HG03342 (cell line): Measurements from ENCODE around the gene ESRRB.

Experiments used
- ATAC-seq: cut with Tn5 transposase; IDR thresholded peaks from one replicate; pipeline ENCODE4 v1.9.1; 2021; ENCODE audit warnings: mild to moderate bottlenecking, moderate library complexity; ENCODE audit not compliant: unreplicated experiment

ESRRB gene

DNA sequence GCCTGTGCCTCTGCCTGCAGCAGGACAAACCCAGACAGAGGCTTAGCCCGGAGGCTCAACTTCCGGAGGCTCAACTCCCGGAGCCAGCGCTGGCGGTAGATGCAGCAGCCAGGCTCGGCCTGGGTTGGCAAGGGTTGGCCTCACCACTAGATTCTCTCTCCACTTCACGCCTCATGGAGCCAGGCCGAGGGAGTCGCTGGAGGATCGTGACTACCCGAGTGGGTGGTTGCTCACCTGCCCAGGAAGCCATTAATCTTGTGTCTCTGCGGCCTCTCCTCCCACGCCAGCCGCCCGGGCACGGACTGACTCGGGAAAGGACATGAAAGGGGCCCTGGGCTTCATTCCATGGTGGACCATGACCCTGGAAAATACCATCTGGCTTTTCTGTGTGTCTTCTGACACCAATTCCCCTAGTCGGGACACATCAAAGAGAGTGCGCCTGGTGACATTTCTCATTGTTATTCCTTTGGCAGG is 20.8 kb downstream of the ESRRB start:
- ATAC-seq, result no peak

DNA sequence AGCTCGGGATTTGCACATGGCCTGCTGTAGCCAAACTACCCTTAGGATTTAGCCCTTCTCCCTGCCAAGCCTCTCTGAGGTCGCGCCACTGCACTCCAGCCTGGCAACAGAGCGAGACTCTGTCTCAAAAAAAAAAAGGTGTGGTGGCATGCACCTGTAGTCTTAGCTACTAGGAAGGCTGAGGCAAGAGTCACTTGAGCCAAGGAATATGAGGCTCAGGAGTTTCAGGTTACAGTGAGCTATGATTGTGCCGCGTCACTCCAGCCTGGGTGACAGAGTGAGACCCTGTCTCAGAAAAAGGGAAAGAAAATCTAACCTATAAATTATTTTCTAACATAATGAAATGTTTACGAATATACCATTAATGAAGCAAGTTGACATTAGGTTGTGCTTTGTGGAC is 29.7 kb downstream of the ESRRB start:
- ATAC-seq, result no peak

DNA sequence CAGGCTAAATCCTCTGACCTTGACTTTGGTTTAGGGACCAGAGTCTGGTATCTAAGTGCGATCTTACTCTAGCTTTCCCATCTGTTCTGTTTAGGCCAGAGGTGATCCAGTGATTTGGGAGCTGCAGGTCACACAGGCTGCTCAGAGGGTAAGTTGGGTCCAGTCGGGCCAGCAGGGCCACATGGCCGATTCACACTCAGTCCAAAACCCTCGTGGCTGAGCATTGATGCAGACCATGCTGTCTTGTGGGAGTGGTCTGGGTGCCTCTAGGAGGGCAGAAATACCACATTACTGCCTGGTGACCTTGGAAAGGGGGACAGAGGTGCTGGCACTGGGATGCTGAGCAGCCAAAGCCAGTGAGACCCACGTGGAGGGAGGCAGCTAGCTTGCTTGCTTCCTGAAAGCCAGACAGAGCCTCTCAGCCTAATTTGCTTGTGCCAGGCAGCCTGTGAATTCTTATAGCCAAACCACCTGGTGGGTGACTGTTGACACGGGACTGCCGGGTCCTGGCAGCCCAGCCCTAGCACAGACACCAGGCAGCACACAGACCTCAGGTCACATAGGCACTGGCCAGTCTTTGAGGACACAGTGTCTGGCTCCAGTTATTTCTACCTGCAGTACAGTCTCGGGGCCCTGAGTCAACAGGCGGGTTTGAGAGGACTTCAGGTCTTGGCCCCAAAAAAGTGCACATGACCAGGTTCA is 31.7 kb downstream of the ESRRB start:
- no peak for ATAC-seq

DNA sequence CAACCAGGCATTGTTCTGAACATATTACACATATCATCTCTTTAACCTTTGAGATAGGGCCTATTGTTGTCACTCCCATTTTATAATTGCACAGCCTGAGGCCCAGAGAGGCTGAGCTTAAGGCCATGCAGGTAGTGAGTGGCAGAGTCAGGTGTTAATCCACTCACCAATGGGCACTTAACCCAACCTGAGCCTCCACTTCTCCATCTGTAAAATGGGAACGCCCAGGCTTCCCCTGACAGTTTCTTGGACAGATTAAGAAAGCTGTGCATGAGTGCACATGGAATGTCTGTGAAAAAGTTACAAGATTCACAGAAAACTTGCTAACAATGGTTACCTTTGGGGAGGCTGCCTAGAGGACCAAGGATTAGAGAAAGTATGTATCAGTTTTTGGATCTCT is 32.9 kb downstream of the ESRRB start:
- no peak for ATAC-seq

DNA sequence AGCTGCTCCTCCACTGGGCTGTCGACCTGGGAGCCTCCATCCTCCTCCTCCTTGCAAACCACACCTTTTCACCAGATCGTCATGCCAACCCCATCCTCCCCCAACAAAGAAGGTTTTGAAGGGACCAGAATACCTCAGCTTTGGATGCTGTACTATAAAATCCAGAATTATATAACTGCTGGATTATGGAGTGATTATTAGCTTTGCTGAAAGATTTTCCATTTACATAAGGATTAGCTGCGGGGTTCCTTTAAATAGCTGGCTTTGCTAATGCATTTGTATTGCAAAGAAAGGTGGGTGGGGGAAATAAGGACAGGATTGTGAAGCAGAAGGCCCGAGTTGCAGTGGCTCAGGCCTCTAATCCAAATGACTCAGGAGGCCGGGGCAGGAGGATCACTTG is 36.6 kb downstream of the ESRRB start:
- no peak for ATAC-seq

DNA sequence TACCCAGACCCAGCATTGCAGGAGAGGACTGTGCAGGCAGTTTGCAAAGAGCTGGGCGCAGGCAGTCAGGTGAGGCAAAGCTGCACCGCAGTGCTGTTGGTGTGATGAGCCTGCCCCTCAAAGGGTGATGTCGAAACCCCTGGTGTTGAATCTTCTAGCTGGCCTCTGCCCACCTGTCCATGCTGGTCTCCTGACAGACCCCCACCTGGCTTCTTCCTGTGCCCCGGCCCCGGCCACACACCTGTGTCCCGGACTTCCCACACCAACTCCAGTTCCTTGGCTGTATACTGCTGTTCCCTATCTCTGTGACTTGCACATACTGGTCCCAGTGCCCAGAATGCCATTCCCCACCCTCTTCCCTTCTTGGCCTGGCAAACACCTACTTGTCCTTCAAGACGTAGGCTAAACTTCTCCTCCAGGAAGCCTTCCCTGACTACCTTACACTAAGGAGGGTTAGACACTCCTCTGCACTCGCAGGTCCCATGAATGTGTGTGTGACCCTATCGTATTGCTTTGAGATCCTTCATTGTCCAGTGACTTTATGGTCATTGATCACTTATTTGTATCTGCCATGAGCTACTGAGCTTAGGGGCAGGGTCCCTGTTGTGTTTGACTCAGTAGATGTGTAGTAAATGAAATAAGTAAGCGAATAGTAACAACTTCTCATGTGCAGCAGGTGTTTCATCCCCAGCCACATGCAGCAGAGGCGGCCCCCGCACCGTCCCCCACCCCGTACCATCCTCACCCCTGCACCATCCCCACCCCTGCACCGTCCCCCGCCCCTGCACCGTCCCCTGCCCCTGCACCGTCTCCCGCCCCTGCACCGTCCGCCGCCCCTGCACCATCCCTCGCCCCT is 37.4 kb downstream of the ESRRB start:
- no peak for ATAC-seq

DNA sequence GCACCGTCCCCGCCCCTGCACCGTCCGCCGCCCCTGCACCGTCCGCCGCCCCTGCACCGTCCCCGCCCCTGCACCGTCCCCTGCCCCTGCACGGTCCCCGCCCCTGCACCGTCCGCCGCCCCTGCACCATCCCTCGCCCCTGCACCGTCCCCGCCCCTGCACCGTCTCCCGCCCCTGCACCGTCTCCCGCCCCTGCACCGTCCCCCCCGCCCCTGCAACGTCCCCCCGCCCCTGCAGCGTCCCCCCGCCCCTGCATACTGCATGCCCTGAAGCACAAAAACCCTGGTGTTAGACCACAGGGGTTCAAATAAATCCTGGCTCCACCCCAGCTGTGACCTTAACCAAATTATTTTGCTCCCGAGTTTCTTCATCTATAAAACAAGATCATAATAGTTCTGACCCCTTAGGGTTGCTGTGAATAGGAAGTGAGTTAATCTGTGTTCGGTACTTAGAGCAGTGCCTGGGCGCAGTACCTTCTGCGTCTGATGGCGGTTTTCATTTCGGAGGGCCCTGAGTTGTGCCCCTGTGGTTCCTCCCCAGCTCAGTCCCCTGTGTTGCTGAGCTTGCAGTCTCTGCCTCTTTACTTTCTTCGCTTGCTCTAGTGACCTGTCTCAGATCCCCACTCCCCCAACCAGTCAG is 38.1 kb downstream of the ESRRB start:
- ATAC-seq, result no peak

DNA sequence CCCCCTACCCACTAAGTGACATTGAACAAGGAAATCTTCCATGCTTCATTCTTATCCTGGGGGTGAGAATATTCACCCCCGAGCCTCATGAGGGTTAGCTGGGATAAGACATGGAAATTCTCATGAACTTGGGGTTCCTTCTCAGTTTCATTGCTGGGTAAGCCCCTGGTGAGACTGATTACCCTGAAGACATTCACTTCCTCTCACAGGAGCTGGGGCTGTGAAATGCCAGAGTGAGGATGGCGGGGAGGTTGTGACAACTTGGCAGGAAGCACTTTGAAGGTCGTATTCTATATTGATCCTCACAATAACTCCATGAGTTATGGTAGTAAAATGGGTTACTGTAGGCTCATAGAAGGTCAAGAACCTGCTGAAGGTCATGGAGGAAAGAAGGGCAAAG is 43.5 kb downstream of the ESRRB start:
- no peak for ATAC-seq

DNA sequence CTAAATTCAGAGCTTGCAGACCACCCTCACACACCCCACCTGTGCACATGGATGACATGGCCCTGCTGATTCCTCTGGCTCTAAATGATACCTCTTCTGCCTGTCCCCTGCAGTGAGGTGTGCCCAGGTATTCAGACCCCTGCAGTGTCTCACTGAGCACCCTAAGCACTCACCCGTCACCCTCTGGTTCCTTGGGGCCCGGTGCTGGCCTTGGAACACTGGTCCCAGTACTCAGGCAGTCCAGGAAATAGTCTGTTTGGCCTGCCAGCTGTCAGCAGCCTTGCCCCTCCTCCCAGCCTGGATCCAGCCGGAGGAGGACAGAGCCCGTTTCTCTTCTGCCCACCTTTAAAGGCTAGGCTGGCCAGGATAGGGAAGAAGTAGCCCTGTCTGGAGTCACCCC is 44.9 kb downstream of the ESRRB start:
- no peak for ATAC-seq

DNA sequence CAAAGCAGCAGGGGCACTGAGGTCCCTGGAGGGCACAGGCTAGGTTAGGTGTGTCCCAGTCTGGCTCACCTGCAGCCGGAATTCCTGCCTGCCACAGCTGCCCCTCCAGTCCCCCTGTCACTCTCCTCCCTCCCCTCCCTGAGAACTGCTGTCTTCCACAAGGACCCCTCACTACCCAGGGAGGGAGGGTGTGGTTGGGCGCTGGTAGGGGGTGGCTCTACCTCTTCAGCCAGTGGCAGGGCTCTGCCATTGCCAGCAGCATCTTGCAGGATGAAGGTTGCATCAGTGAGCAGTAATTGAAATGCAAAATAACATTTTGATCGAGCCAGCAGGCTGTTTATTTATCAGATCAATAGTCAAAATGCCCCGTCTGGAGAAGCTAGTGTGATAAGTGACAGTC is 45.7 kb downstream of the ESRRB start:
- ATAC-seq, result no peak

DNA sequence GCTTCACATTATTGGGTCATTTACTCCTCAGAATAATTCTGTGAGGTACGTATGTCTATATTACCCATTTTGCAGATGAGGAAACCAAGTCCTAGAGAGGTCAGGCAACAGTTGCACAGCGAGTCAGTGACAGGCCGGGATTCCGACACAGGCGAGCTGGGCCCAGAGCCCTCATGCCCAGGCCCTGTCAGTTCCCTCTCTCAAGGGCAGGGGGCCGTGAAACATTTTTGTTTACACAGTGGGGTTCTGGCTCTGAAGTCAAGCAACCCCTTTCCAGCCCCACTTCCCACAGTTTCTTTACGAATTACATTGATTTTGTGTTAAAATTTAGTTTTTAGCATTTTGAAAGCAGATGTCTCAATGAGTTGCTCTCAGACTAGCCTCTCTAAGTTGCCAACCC is 46.7 kb downstream of the ESRRB start:
- no peak for ATAC-seq

DNA sequence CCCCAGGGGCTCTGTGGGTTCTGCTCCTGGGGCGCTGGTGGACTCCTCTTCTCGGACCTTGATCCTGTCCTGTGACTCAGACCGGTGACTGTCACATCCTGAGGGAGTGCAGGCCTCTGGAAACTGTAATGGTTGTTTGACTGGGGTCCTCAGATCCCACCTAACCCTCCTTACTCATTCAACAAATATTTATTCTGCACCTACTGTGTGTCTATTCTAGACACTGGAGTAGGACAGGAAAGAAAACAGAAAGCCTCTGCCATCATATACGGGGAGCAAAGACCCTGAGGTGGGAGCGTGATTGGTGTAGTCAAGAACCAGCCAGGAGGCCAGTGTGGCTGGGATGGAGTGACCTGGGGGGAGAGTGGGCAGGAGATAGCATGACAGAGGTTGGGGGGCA is 47.6 kb downstream of the ESRRB start:
- no peak for ATAC-seq

DNA sequence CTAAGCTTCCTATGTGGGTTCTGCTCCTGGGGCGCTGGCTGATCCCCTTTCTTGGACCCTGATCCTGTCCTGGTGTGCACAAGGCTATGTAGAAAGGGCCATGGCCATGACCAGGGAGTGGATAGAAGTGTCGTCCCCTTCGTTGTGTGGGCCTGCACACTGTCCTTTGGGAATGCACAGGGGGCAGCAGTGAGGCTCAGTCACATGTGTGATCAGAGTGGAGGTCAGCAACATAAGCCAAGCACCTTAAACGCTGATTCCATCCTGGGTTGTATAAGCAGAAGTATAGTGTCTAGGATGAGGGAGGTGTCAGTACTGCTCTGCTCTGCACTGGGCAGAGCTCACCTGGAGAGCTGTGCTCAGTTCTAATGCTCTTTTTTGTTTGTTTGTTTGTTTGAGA is 48.4 kb downstream of the ESRRB start:
- ATAC-seq, result no peak

DNA sequence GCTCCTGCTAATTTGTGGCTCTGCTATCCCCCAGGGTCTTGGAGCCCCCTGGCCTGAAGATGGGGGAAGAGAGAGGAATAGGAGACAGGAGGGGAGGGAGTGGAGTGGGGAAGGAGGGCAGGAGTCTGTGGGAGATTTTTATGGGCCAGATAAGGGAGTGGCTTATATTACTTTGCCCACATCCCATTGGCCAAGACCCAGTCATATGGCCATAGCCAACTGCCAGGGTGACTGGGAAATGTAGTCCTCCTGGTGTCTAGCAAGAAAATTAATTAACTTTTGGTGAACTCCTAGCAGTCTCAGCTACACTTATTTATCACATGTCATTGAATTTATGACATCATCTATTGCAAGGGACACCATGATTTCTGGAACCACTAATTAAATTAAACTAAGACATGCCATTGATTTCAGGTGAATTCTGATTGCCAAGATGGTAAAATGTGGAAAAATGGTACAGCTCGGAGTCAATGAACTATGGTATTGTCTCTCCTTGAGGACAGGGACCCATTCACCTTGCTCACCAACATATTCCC is 50.3 kb downstream of the ESRRB start:
- no peak for ATAC-seq

DNA sequence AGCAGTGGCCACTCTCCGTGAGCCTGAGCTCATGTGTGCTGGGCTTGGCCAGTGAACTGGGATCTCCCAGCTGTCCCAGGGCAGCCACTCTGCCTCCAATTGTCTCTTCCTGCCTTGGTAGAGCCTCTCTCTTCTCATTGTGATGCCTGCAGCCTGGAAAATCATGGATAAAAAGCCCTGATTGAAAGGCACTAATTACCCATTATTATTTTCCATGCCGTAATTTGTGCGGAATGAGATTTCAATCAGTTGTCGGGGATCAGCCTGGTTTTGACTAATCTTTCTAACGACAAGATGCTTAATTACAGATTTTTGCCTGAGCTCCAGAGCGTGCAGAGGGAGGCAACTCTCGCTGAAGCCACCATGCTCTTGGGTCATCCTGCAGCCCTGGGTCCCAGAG is 52.7 kb downstream of the ESRRB start:
- ATAC-seq, result no peak

DNA sequence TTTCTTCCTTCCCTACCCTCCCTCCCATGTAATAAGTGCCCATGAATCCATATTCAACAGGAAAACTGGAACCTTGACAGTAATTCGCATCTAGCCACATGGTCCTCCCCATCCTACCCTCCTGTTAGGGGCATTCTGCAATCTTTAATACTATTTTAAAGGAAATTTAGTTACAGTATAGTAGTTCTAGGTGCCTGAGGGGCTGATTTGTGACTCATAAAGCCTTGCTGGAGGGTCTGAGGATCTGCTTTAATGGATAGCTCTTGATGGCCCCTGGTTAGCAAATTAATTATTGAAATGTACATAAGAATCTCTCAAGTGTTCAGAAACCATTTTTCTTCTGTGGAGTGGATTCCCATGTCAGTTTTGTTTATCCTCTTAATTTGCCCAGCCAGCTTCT is 54.1 kb downstream of the ESRRB start:
- ATAC-seq, result no peak

DNA sequence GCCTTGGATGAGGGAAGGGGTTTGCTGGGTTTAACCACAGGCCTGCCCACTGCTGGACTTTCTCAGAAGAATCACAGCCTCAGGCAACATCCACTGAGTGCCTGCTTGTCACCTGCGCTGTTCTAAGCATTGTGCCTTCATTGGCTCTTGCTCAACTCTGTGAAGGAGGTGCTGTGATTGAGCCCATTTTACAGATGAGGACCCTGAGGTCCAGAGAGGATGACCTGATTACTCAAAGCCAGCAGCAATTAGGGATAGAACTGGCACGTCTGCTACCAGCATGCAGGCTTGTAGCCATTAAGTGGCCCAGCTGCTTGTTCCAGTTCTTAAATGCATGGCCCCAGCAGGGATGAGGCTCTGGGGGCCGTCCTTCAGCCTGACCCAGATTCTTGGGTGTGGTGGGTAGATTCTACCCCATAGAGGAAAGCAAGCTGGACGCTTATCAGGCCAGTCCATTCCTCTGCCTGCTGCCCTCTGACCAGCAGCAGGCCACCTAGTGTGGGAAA is 54.6 kb downstream of the ESRRB start:
- ATAC-seq, result no peak

DNA sequence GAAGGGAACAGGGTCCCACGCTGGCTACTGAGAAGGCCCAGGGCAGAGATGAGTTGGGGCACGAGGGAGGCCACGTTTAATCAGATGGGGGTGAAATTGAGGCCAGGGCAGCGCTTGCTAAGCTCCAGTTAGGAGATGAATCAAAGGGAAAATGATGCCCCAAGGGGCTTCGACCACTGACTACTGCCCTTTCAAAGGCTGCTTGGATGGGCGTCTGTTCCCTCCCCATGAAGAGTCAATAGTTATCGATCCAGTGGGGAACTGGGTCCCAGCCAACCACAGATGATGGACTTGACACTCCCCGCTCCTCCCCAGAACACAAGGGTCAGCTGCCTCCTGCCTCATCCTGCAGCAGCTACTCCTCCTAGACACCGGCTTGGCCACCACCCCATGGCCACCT is 55.6 kb downstream of the ESRRB start:
- no peak for ATAC-seq

DNA sequence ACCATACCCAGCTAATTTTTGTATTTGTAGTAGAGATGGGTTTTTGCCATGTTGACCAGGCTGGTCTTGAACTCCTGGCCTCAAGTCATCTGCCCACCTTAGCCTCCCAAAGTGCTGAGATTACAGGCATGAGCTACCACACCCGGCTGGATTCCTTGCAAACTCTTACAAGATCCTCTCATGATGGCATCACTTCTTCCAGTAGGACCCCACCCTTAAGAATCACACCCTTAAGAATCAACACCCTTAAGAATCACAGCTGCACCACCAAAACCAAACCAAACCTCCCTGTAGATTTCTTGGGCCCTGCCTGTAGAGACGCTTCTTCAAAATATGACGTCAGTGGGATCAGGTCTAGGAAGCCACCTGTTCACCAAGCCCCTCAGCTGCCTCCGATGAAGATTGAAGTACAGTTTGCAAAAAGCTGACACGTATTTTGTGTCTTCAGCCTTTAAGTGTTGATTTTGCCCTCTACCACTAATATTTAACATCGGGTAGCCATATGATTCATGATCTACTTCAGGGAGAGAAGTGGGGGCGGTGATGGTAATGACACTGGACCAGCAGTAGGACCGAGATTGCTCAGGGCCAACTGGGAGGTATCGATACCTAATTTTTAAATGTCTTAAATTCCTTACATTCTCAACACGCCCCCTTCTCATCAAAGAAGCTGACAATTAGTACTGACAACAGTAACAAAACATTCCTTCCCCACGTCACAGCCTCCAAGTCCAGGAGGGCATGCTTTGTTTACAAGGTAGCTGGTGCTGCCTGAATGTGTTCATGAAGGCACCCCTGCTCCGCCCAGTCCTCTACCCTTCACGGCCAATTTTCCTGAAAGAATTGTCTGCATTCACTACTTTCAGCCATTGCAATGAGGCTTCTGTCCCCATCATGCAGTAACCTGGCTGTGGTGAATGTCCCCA is 57.2 kb downstream of the ESRRB start:
- ATAC-seq, result no peak

DNA sequence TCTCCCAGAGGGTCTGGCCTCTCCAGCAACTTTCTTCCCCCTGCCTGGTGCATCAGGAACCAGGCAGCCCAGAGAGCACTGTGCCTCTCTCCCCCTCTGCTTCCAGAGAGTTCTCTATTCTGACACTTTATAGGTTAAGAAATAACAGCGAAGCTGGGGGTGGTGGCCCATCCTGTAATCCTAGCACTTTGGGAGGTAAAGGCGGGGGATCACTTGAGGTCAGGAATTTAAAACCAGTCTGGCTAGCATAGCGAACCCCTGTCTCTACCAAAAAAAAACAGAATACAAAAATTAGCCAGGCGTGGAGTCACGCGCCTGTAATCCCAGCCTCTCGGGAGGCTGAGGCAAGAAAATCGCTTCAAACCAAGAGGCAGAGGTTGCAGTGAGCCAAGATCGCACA is 58.3 kb downstream of the ESRRB start:
- ATAC-seq, result no peak
